GM12892 (cell line): Measurements from ENCODE around the gene COL6A2. TPM values are rescaled to one million over a fixed set of nuclear protein-coding genes. Genes with fewer than 3 reads are reported as not detected.

Source experiments
- DNase-seq: peaks from one replicate; pipeline ENCODE4 v3.0.0; 2011; ENCODE audit not compliant: insufficient read length
- FAIRE-seq: peaks from 2 replicates; lab custom pipeline; 2011; peaks lifted over from hg19 to GRCh38; lab: Jason Lieb, UNC
- POLR2A ChIP-seq: IDR thresholded peaks from 2 replicates; pipeline ENCODE4 v1.6.1; 2011; ENCODE audit warnings: low read depth, low read length, control low read depth
- POLR2AphosphoS5 ChIP-seq: IDR thresholded peaks from 2 replicates; pipeline ENCODE4 v1.6.1; 2011; ENCODE audit warnings: low read depth, low read length, control low read depth
- TAF1 ChIP-seq: IDR thresholded peaks from 2 replicates; pipeline ENCODE4 v1.6.1; 2011; ENCODE audit warnings: low read depth, mild to moderate bottlenecking, control low read depth, low read length, borderline replicate concordance
- polyA plus RNA-seq: library from polyadenylated mRNA; unstranded; fragments of >200 nt; gene quantifications from one replicate; pipeline ENCODE4 v1.2.1, GENCODE V29; 2012; ENCODE audit warnings: missing spikeins, inconsistent platforms; ENCODE audit not compliant: missing spikeins

Gene COL6A2
- polyA plus RNA-seq: 0.28 TPM

GRCh38 chr21:46097336-46098293, at the start of gene COL6A2:
Gene COL6A2 (plus strand): TSS chr21:46098112.
- TF ChIP-seq TAF1 (no peak), POLR2A (no peak), POLR2AphosphoS5 (no peak)
- FAIRE-seq: no peak
- peak; percentile 30 for DNase-seq

GRCh38 chr21:46048926-46049889, 48.7 kb upstream of the COL6A2 start:
- FAIRE-seq (no peak), DNase-seq (no peak)
- TF ChIP-seq TAF1: no peak
- no peak for TF ChIP-seq POLR2A
- TF ChIP-seq POLR2AphosphoS5: no peak

GRCh38 chr21:46049890-46050667, 47.8 kb upstream of the COL6A2 start:
- TF ChIP-seq TAF1 (no peak), POLR2A (no peak), POLR2AphosphoS5 (no peak)

GRCh38 chr21:46050668-46051378, 47.1 kb upstream of the COL6A2 start:
- FAIRE-seq (no peak), DNase-seq (no peak)
- no peak for TF ChIP-seq TAF1
- TF ChIP-seq POLR2AphosphoS5: no peak
- TF ChIP-seq POLR2A: no peak

More at GRCh38 chr21:46049890-46050667, 47.8 kb upstream of the COL6A2 start:
- DNase-seq (no peak), FAIRE-seq (no peak)

- TF ChIP-seq POLR2AphosphoS5 (no peak), TAF1 (no peak), POLR2A (no peak)
- no peak for DNase-seq
- FAIRE-seq: no peak
These were observed 46.5 kb upstream of the COL6A2 start for GRCh38 chr21:46051379-46051770.

- FAIRE-seq (no peak), DNase-seq (no peak)
- TF ChIP-seq POLR2A: no peak
- no peak for TF ChIP-seq TAF1
These were observed 45.9 kb upstream of the COL6A2 start for GRCh38 chr21:46051821-46052675.

- DNase-seq (no peak), FAIRE-seq (no peak)
- TF ChIP-seq POLR2A (no peak), TAF1 (no peak), POLR2AphosphoS5 (no peak)
These were observed 44.9 kb upstream of the COL6A2 start for GRCh38 chr21:46052703-46053651.

GRCh38 chr21:46054031-46054430, 43.9 kb upstream of the COL6A2 start:
- TF ChIP-seq TAF1 (no peak), POLR2AphosphoS5 (no peak), POLR2A (no peak)
- no peak for DNase-seq
- FAIRE-seq: no peak
